ENCODE measurements around the gene UBE2QL1.

The UBE2QL1 gene

GRCh38 chr5:6482735-6483134 is 34.1 kb downstream of the UBE2QL1 start:
- no peak for DNase-seq

- peak; percentile 38 for DNase-seq
Measured at GRCh38 chr5:6483880-6484382, 35.3 kb downstream of the UBE2QL1 start.

- no peak for DNase-seq
Measured at GRCh38 chr5:6484446-6484845, 35.8 kb downstream of the UBE2QL1 start.

- DNase-seq: no peak
Measured at GRCh38 chr5:6484899-6485298, 36.2 kb downstream of the UBE2QL1 start.

GRCh38 chr5:6485441-6485840 is 36.8 kb downstream of the UBE2QL1 start:
- no peak for DNase-seq

- DNase-seq: no peak
Measured at GRCh38 chr5:6486074-6486473, 37.4 kb downstream of the UBE2QL1 start.

GRCh38 chr5:6487081-6487480 is 38.4 kb downstream of the UBE2QL1 start:
- DNase-seq: no peak

- no peak for DNase-seq
Measured at GRCh38 chr5:6488021-6488420, 39.4 kb downstream of the UBE2QL1 start.

- DNase-seq: no peak
Measured at GRCh38 chr5:6489643-6490185, 41.1 kb downstream of the UBE2QL1 start.

GRCh38 chr5:6490246-6490645 is 41.6 kb downstream of the UBE2QL1 start:
- DNase-seq: no peak

- no peak for DNase-seq
Measured at GRCh38 chr5:6490693-6491092, 42.0 kb downstream of the UBE2QL1 start.

GRCh38 chr5:6491196-6491918 is 42.7 kb downstream of the UBE2QL1 start:
- DNase-seq: no peak

- no peak for DNase-seq
Measured at GRCh38 chr5:6491919-6492290, 43.2 kb downstream of the UBE2QL1 start.

GRCh38 chr5:6492934-6493333 is 44.3 kb downstream of the UBE2QL1 start:
- DNase-seq: no peak

GRCh38 chr5:6493681-6494454 is 45.2 kb downstream of the UBE2QL1 start:
- DNase-seq: no peak

- DNase-seq: no peak
Measured at GRCh38 chr5:6494939-6495338, 46.3 kb downstream of the UBE2QL1 start.

GRCh38 chr5:6495433-6496206 is 47.0 kb downstream of the UBE2QL1 start:
- no peak for DNase-seq

GRCh38 chr5:6496207-6496584 is 47.5 kb downstream of the UBE2QL1 start:
- DNase-seq: peak; percentile 33

- DNase-seq: no peak
Measured at GRCh38 chr5:6496636-6497035, 48.0 kb downstream of the UBE2QL1 start.

GRCh38 chr5:6497262-6497661 is 48.6 kb downstream of the UBE2QL1 start:
- DNase-seq: no peak

GRCh38 chr5:6498968-6499367 is 50.3 kb downstream of the UBE2QL1 start:
- DNase-seq: no peak

GRCh38 chr5:6501701-6502100 is 53.0 kb downstream of the UBE2QL1 start:
- no peak for DNase-seq

GRCh38 chr5:6502421-6502820 is 53.8 kb downstream of the UBE2QL1 start:
- no peak for DNase-seq
